Measurements from ENCODE around the gene IL2. TPM values are rescaled to one million over a fixed set of nuclear protein-coding genes. Genes with fewer than 3 reads are reported as not detected.

Gene IL2
- total and polyA plus RNA-seq, 2 donors (not counting 3 experiments of a cell fraction or from before 2014, with no cell fraction given): not detected

DNA sequence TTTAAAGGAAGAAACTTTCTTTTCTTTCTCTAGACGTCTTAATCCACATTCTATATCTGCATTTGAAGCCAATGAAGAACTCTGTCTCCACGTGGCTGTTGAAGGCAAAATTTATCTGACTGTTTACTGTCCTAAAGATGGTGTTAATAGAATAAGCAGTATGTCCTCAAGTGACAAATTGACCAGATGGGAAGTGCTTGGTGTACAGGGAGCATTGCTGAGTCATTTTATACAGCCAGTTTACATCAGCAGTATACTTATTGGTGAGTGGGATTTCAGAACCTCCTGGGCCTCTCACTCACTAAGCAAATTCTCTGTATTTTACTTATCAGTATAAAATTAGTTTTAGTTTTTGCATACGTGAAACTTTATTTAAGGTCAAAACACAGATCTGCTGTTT, 44.0 kb downstream of the IL2 start:
- Histone ChIP-seq H3K27me3 (ENCODE audit: control insufficient read depth in 2 of 2, insufficient read depth in 2 of 2, low read length in 2 of 2) (no peaks in the 10 kb centered on the region), H3K4me3 (replicated peaks in 1 of 3; ENCODE audit: insufficient read depth in 1 of 3, low read depth in 1 of 3, low read length in 3 of 3) (no peak overlapping the region), H3K27ac (ENCODE audit: insufficient read depth, low read depth, low read length) (no peak overlapping the region), H3K4me2 (ENCODE audit: insufficient read depth, low read length) (no peak overlapping the region), H3K36me3 (ENCODE audit: control insufficient read depth in 2 of 2, extremely low read depth in 1 of 2, insufficient read depth in 2 of 2, low read length in 2 of 2) (no peaks in the 10 kb centered on the region), H3K9ac (replicated peaks; ENCODE audit: extremely low read depth, insufficient read depth, low read length) (no peak overlapping the region), H2AFZ (ENCODE audit: low read depth, low read length) (no peak overlapping the region), H3K4me1 (ENCODE audit: control insufficient read depth, extremely low read depth, insufficient read depth, low read length) (no peaks in the 10 kb centered on the region), H3K9me1 (replicated peaks; ENCODE audit: control insufficient read depth, extremely low read depth, insufficient read depth, low read length) (no peaks in the 10 kb centered on the region), H3K9me3 (replicated peaks; ENCODE audit: control insufficient read depth, insufficient read depth, low read length) (no peaks in the 10 kb centered on the region), H4K20me1 (replicated peaks; ENCODE audit: control insufficient read depth, extremely low read depth, insufficient read depth, low read length) (no peaks in the 10 kb centered on the region), H3K79me2 (ENCODE audit: control insufficient read depth, insufficient read depth, low read length) (no peaks in the 10 kb centered on the region)
- dilution Hi-C loops (cut with MboI; ENCODE audit: extremely low pct_ligation_motif_present, low sequenced_read_pairs) (no loop called here), intact Hi-C loops (cut with micrococcal nuclease) (no loop called here)
- no TSS peak for BruUV-seq (replicated peaks)
- no peak for FAIRE-seq
- ChIA-PET POLR2A (no interaction called here), CTCF (no interaction called here)
- TF ChIP-seq EZH2 (IDR thresholded peaks at IDR 0.05; ENCODE audit: borderline replicate concordance, low read depth, low read length, severe bottlenecking) (no peak), POLR2A (IDR thresholded peaks at IDR 0.05; ENCODE audit: low read depth, low read length) (no peak), GATA2 (IDR thresholded peaks at IDR 0.05; ENCODE audit: insufficient read depth, insufficient read length, low read depth, low read length) (no peak)
- DNase-seq (ENCODE audit: low read depth, low spot score): no peak

- no peaks in the 10 kb centered on the region for H3K79me2 ChIP-seq (ENCODE audit: control insufficient read depth, insufficient read depth, low read length)
- POLR2A ChIA-PET: no interaction called here
- H3K9me3 ChIP-seq (replicated peaks; ENCODE audit: control insufficient read depth, insufficient read depth, low read length): no peaks in the 10 kb centered on the region
- no peaks in the 10 kb centered on the region for H3K27me3 ChIP-seq (ENCODE audit: control insufficient read depth in 2 of 2, insufficient read depth in 2 of 2, low read length in 2 of 2)
- BruUV-seq (replicated peaks): no TSS peak
- H3K4me3 ChIP-seq (replicated peaks in 1 of 3; ENCODE audit: insufficient read depth in 1 of 3, low read depth in 1 of 3, low read length in 3 of 3): no peak overlapping the region
- H3K9me1 ChIP-seq (replicated peaks; ENCODE audit: control insufficient read depth, extremely low read depth, insufficient read depth, low read length): no peaks in the 10 kb centered on the region
- no peak for FAIRE-seq
- no peak overlapping the region for H2AFZ ChIP-seq (ENCODE audit: low read depth, low read length)
- no peaks in the 10 kb centered on the region for H4K20me1 ChIP-seq (replicated peaks; ENCODE audit: control insufficient read depth, extremely low read depth, insufficient read depth, low read length)
- no peak for TF ChIP-seq POLR2AphosphoS5 (IDR thresholded peaks at IDR 0.05; ENCODE audit: insufficient read depth, low read depth, low read length)
- TF ChIP-seq MYC (IDR thresholded peaks at IDR 0.05; ENCODE audit: low read depth, low read length): no peak
- no peak for TF ChIP-seq JUN (IDR thresholded peaks at IDR 0.05; ENCODE audit: borderline replicate concordance, insufficient read depth, insufficient read length, low read depth)
- no peak for TF ChIP-seq FOS (IDR thresholded peaks at IDR 0.05; ENCODE audit: borderline replicate concordance, insufficient read depth, low read length)
- TF ChIP-seq GATA2 (IDR thresholded peaks at IDR 0.05; ENCODE audit: insufficient read depth, insufficient read length, low read depth, low read length): no peak
- no peak for TF ChIP-seq CTCF (IDR thresholded peaks at IDR 0.05; ENCODE audit: extremely low read depth in 1 of 2, insufficient read depth in 1 of 2, low read depth in 1 of 2, low read length in 2 of 2)
- TF ChIP-seq EZH2 (IDR thresholded peaks at IDR 0.05; ENCODE audit: borderline replicate concordance, low read depth, low read length, severe bottlenecking): no peak
- H3K9ac ChIP-seq (replicated peaks; ENCODE audit: extremely low read depth, insufficient read depth, low read length): no peak overlapping the region
- no peaks in the 10 kb centered on the region for H3K4me1 ChIP-seq (ENCODE audit: control insufficient read depth, extremely low read depth, insufficient read depth, low read length)
- no peak for DNase-seq (ENCODE audit: low read depth, low spot score)
- intact Hi-C loops (cut with micrococcal nuclease) (no loop called here), dilution Hi-C loops (cut with MboI; ENCODE audit: extremely low pct_ligation_motif_present, low sequenced_read_pairs) (no loop called here)
- H3K27ac ChIP-seq (ENCODE audit: insufficient read depth, low read depth, low read length): no peak overlapping the region
- CTCF ChIA-PET: no interaction called here
- H3K4me2 ChIP-seq (ENCODE audit: insufficient read depth, low read length): no peak overlapping the region
- H3K36me3 ChIP-seq (ENCODE audit: control insufficient read depth in 2 of 2, extremely low read depth in 1 of 2, insufficient read depth in 2 of 2, low read length in 2 of 2): no peaks in the 10 kb centered on the region
Measured at GRCh38 chr4:122403861-122404260, 52.7 kb downstream of the IL2 start.
